Ectodermal cell (in vitro differentiated cells): ENCODE data around the gene HS2ST1. TPM values are rescaled to one million over a fixed set of nuclear protein-coding genes. Genes with fewer than 3 reads are reported as not detected.
"Not testable (repeated sequence)": the region's sequence is repeated elsewhere in the genome, so short reads cannot be mapped to it uniquely, and the experiment has no call there.

Experiments used
- H3K27ac ChIP-seq: 2 replicates; pipeline ENCODE4 v1.7.0; 2013; ENCODE audit warnings: mild to moderate bottlenecking, low read depth, low read length; ENCODE audit not compliant: insufficient read depth, poor library complexity, severe bottlenecking
- H3K27me3 ChIP-seq: 2 replicates; pipeline ENCODE4 v1.7.0; 2013; ENCODE audit warnings: mild to moderate bottlenecking, low read length; ENCODE audit not compliant: insufficient read depth, control insufficient read depth, poor library complexity, severe bottlenecking
- H3K36me3 ChIP-seq: one replicate; pipeline ENCODE4 v1.7.0; 2013; ENCODE audit warnings: low read length; ENCODE audit not compliant: control insufficient read depth, insufficient read depth
- H3K4me1 ChIP-seq: one replicate; pipeline ENCODE4 v1.7.0; 2013; ENCODE audit warnings: low read length; ENCODE audit not compliant: control insufficient read depth, insufficient read depth
- H3K4me3 ChIP-seq: 2 replicates; pipeline ENCODE4 v1.7.0; 2013; ENCODE audit warnings: low read depth, low read length, control low read depth; ENCODE audit not compliant: insufficient read depth
- H3K9me3 ChIP-seq: 2 replicates; pipeline ENCODE4 v1.7.0; 2013; ENCODE audit warnings: mild to moderate bottlenecking, low read length, moderate library complexity; ENCODE audit not compliant: control insufficient read depth
- WGBS, 2 experiments: methylation state at CpG; one replicate each; pipeline ENCODE4 v1.1.7; 2013; ENCODE audit warnings: missing lambda C conversion rate in 2 of 2; 5-methylcytosine and 5-hydroxymethylcytosine counted together
- polyA plus RNA-seq, 4 experiments: library from polyadenylated mRNA; stranded (reverse); fragments of 50-300 nt; gene quantifications; one replicate each; pipeline ENCODE4 v1.2.3, GENCODE V29; 2013

Gene HS2ST1
- 35.5 TPM for polyA plus RNA-seq (2013, experiment 1 of 4)
- 33.8 TPM for polyA plus RNA-seq (2013, experiment 2 of 4)
- 23.6 TPM for polyA plus RNA-seq (2013, experiment 3 of 4)
- polyA plus RNA-seq (2013, experiment 4 of 4) = 34.6 TPM

GRCh38 chr1:86914601-86914997 lies at the start of gene HS2ST1:
HS2ST1 (plus strand) TSS chr1:86914635.
- Histone ChIP-seq H3K27me3 (no peaks in the 10 kb centered on the region), H3K9me3 (no peaks in the 10 kb centered on the region), H3K4me3 (peak within 1 kb of the TSS; percentile 96), H3K36me3 (no peaks in the 10 kb centered on the region), H3K4me1 (no peaks in the 10 kb centered on the region), H3K27ac (peak within 1 kb of the TSS; percentile 97)
- WGBS, 2 experiments = 0 to 1% methylated on average over 45 of the region's 45 CpGs

- Histone ChIP-seq H3K4me1 (no peaks in the 10 kb centered on the region), H3K36me3 (no peaks in the 10 kb centered on the region), H3K4me3 (no peak overlapping the region), H3K27me3 (no peaks in the 10 kb centered on the region), H3K27ac (no peak overlapping the region), H3K9me3 (no peaks in the 10 kb centered on the region)
- WGBS, 2 experiments = 79 to 82% methylated on average over 6 of the region's 6 CpGs
These were observed 48.3 kb upstream of the HS2ST1 start for GRCh38 chr1:86865973-86866637.

GRCh38 chr1:86866665-86867064 lies 47.8 kb upstream of the HS2ST1 start:
- Histone ChIP-seq H3K27me3 (no peaks in the 10 kb centered on the region), H3K4me1 (no peaks in the 10 kb centered on the region), H3K27ac (no peak overlapping the region), H3K36me3 (no peaks in the 10 kb centered on the region), H3K9me3 (no peaks in the 10 kb centered on the region), H3K4me3 (no peak overlapping the region)

GRCh38 chr1:86867278-86867677 lies 47.2 kb upstream of the HS2ST1 start:
- WGBS, 2 experiments = 90 to 96% methylated on average over 2 to 3 of the region's 4 CpGs
- not testable (repeated sequence) for H3K4me3 ChIP-seq, H3K36me3 ChIP-seq

GRCh38 chr1:86868477-86868876 lies 46.0 kb upstream of the HS2ST1 start:
- Histone ChIP-seq H3K27me3 (no peaks in the 10 kb centered on the region), H3K36me3 (no peaks in the 10 kb centered on the region), H3K4me1 (no peaks in the 10 kb centered on the region), H3K27ac (no peak overlapping the region), H3K4me3 (no peak overlapping the region), H3K9me3 (no peaks in the 10 kb centered on the region)
- WGBS, 2 experiments = 100% methylated on average over 1 of the region's 1 CpG; no CpG with 5 or more reads in 1 of the 2 experiments

More at GRCh38 chr1:86867278-86867677, 47.2 kb upstream of the HS2ST1 start:
- H3K4me1 ChIP-seq, H3K27me3 ChIP-seq, H3K27ac ChIP-seq, H3K9me3 ChIP-seq: not testable (repeated sequence)

- no peaks in the 10 kb centered on the region for H3K4me1 ChIP-seq
- 94 to 100% methylated on average over 2 to 3 of the region's 3 CpGs for WGBS, 2 experiments
- H3K27me3 ChIP-seq = no peaks in the 10 kb centered on the region
- no peak overlapping the region for H3K27ac ChIP-seq
- H3K4me3 ChIP-seq = no peak overlapping the region
- no peaks in the 10 kb centered on the region for H3K36me3 ChIP-seq
- no peaks in the 10 kb centered on the region for H3K9me3 ChIP-seq
These were observed 43.4 kb upstream of the HS2ST1 start for GRCh38 chr1:86871001-86871400.

GRCh38 chr1:86872086-86872485 lies 42.3 kb upstream of the HS2ST1 start:
- Histone ChIP-seq H3K4me1 (no peaks in the 10 kb centered on the region), H3K9me3 (no peaks in the 10 kb centered on the region), H3K36me3 (no peaks in the 10 kb centered on the region), H3K4me3 (no peak overlapping the region), H3K27me3 (no peaks in the 10 kb centered on the region), H3K27ac (no peak overlapping the region)
- 93 to 98% methylated on average over 6 to 8 of the region's 8 CpGs for WGBS, 2 experiments

- no peak overlapping the region for H3K4me3 ChIP-seq
- no peaks in the 10 kb centered on the region for H3K9me3 ChIP-seq
- no peak overlapping the region for H3K27ac ChIP-seq
- H3K36me3 ChIP-seq = peaks cover 6% of the 10 kb centered on the region
- no peaks in the 10 kb centered on the region for H3K27me3 ChIP-seq
- H3K4me1 ChIP-seq = no peaks in the 10 kb centered on the region
- 91 to 92% methylated on average over 1 of the region's 1 CpG for WGBS, 2 experiments
These were observed 38.7 kb upstream of the HS2ST1 start for GRCh38 chr1:86875722-86876121.

- 89 to 96% methylated on average over 5 of the region's 5 CpGs for WGBS, 2 experiments
These were observed 26.8 kb upstream of the HS2ST1 start for GRCh38 chr1:86887479-86888162.

GRCh38 chr1:86888327-86888726 lies 26.1 kb upstream of the HS2ST1 start:
- H3K36me3 ChIP-seq = no peaks in the 10 kb centered on the region
- H3K4me3 ChIP-seq = no peak overlapping the region
- 94 to 98% methylated on average over 5 of the region's 5 CpGs for WGBS, 2 experiments
- no peaks in the 10 kb centered on the region for H3K9me3 ChIP-seq
- H3K4me1 ChIP-seq = no peaks in the 10 kb centered on the region
- H3K27ac ChIP-seq = no peak overlapping the region
- H3K27me3 ChIP-seq = no peaks in the 10 kb centered on the region

More at GRCh38 chr1:86887479-86888162, 26.8 kb upstream of the HS2ST1 start:
- H3K9me3 ChIP-seq = no peaks in the 10 kb centered on the region
- H3K4me3 ChIP-seq = no peak overlapping the region
- no peak overlapping the region for H3K27ac ChIP-seq
- no peaks in the 10 kb centered on the region for H3K27me3 ChIP-seq
- H3K36me3 ChIP-seq = no peaks in the 10 kb centered on the region
- no peaks in the 10 kb centered on the region for H3K4me1 ChIP-seq
